C4-2B (cell line): ENCODE data around the gene CGREF1.

Experiments used
- H3K27ac ChIP-seq: fragments of 450-650 bp; 2 replicates; pipeline ENCODE4 v1.5.1; 2017
- CTCF ChIP-seq: fragments of 450-650 bp; conservative IDR thresholded peaks from 2 replicates; pipeline ENCODE4 v1.5.1; 2017; ENCODE audit warnings: mild to moderate bottlenecking
- ZFX ChIP-seq: fragments of 450-650 bp; IDR thresholded peaks from 2 replicates; pipeline ENCODE4 v1.6.1; 2017

CGREF1 gene

DNA sequence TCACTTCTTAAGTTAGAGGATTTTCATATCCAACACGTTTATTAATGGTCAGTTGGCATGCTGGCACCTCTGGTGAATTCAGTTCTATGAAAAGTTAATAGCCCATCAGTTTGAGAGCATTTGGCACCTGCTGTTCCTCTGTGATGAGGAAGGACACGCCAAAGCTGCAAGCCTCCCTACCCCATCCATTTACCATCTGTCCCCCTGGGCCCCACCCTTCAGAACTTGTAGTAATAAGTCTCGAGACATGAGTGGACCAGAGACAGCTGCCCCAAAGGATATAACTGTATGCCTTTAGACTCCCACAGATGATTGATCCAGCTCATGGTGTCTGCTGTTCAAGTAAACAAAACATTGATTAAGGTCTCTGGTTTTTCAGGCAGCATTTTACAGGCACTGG lies 53.8 kb downstream of the CGREF1 start:
- no peak overlapping the region for H3K27ac ChIP-seq
- TF ChIP-seq CTCF (no peak), ZFX (no peak)

DNA sequence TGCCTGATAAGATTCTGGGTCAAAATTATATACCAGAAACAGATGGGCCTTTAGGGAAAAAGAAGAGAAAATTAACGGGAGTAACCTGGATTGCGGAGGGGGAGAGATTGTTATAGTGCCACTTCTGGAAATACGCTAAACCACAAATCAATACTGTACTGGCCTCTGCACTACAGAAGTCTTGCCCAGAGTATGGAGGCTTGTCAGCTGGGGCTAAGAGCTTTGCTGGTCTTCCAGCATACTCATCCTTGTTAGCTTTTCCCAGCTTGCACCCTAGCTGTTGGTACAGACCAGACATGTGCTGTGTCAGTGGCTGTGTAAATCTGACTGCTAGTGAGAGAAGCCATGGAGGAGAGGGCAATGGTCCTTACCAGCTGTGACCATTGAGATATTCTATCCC lies 58.6 kb downstream of the CGREF1 start:
- TF ChIP-seq CTCF (no peak), ZFX (no peak)
- no peak overlapping the region for H3K27ac ChIP-seq

GRCh38 chr2:27059141-27059820 lies 59.6 kb downstream of the CGREF1 start:
- TF ChIP-seq CTCF = no peak
- TF ChIP-seq ZFX = no peak
- H3K27ac ChIP-seq = no peak overlapping the region

GRCh38 chr2:27058210-27058609 lies 60.7 kb downstream of the CGREF1 start:
- TF ChIP-seq CTCF (no peak), ZFX (no peak)
- no peak overlapping the region for H3K27ac ChIP-seq

GRCh38 chr2:27057184-27057583 lies 61.7 kb downstream of the CGREF1 start:
- TF ChIP-seq CTCF (no peak), ZFX (no peak)
- H3K27ac ChIP-seq = no peak overlapping the region

DNA sequence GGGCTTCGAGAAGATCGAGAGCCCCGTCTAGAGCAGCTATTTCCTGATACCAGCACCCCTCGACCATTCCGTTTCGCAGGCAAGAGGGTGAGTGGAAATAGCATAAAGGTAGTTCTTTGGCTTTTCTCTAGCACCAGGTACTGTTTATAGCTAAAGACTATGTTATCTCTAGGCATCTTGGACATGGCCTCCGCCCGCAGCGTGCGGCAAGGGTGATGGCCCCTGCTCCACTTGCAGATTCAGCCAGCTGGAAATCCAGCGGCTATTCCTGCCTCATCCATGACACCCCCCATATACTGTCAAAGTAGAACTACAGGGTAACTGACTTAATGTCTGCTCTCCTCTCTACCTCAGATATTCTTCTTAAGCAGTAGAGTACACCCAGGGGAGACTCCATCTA lies 64.2 kb downstream of the CGREF1 start:
- H3K27ac ChIP-seq = no peak overlapping the region
- TF ChIP-seq CTCF (no peak), ZFX (no peak)

DNA sequence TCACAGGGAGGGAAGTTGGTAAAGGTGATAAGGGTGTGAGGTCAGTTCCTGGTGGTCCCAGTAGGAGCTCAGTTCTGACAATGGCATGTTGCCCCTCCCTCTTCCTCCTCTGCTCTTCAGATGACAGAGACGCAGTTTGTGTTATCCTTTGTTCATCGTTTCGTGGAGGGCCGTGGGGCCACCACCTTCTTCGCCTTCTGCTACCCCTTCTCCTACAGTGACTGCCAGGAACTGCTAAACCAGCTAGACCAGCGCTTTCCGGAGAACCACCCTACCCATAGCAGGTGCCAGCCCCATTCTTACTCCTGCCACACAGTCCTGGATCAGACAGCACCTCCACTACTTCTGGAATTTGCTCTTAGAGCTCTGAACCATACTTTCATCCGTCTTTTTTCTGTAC lies 65.2 kb downstream of the CGREF1 start:
- H3K27ac ChIP-seq = no peak overlapping the region
- TF ChIP-seq ZFX = no peak

DNA sequence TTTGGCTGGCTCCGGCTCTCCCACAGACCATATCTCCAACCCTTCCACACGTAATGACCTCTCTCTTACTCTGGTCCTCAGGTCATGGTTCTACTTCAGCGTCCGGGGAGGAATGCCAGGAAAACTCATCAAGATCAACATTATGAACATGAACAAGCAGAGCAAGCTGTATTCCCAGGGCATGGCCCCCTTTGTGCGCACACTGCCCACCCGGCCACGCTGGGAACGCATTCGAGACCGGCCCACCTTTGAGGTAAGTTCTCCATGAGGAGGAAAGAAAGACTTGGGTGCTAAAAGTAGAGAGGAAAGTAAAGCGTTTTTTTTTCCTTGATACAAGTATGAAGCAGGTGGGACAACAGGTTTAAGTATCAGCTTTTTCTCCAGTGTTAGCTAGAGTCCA lies 65.6 kb downstream of the CGREF1 start:
- no peak for TF ChIP-seq ZFX
- TF ChIP-seq CTCF = no peak
- H3K27ac ChIP-seq = no peak overlapping the region
